ENCODE data around the gene SPATA6. TPM values are rescaled to one million over a fixed set of nuclear protein-coding genes. Genes with fewer than 3 reads are reported as not detected.

SPATA6 gene
- total and polyA plus RNA-seq, 2 of the 13 experiments (the other 11 are each of a cell fraction or from before 2014, with no cell fraction given) = 0.81 to 3.3 TPM

DNA sequence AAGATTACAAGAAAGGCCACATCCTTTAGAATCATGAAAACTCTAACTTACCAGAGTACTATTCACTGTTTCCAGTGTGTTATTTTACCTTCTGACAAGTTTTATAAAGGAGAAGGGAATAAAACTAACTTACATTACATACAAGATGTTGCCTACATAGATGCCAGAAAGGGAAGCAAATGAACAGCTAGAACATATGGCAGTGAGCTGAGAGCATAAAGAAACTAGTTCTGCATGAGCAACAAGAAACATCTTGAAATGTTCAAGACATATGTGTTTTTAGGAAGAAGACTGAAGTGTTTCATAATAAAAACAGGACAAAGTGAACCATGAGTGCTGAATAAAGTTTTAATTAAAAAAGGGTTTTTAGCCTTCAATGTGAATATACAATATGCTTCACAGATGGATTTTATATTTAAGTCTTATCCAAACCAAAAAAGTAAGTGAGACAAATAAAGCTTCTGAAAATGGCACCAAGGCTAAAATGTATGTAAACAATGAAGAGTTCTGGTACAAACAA is 210.1 kb downstream of the SPATA6 start:
- Histone ChIP-seq H3K27ac (ENCODE audit: extremely low read length, insufficient read depth, low read length) (no peak overlapping the region), H4K20me1 (ENCODE audit: insufficient read depth, low read length) (no peaks in the 10 kb centered on the region), H3K79me2 (ENCODE audit: insufficient read depth, low read length) (no peaks in the 10 kb centered on the region), H3K9me3 (ENCODE audit: low read length) (no peaks in the 10 kb centered on the region), H3K36me3 (replicated peaks in 1 of 2; ENCODE audit: control insufficient read depth in 1 of 2, insufficient read depth in 2 of 2, low read length in 2 of 2) (no peaks in the 10 kb centered on the region), H2AFZ (ENCODE audit: low read length) (no peak overlapping the region), H3K27me3 (ENCODE audit: control insufficient read depth in 1 of 2, insufficient read depth in 2 of 2, low read length in 2 of 2) (no peaks in the 10 kb centered on the region), H3K4me2 (ENCODE audit: low read depth, low read length) (no peak overlapping the region), H3K4me3 (replicated peaks in 1 of 3; ENCODE audit: insufficient read depth in 1 of 3, low read depth in 2 of 3, low read length in 3 of 3) (no peak overlapping the region), H3K9ac (ENCODE audit: insufficient read depth, low read depth, low read length) (no peak overlapping the region), H3K4me1 (ENCODE audit: insufficient read depth, low read length) (no peaks in the 10 kb centered on the region)
- in situ Hi-C loops (cut with HindIII; ENCODE audit: extremely low pct_ligation_motif_present, low pct_unique_long_range_greater_than_20kb) = no loop called here
- BruUV-seq (replicated peaks) = no TSS peak
- ChIA-PET POLR2A (no interaction called here), CTCF (ENCODE audit: low intra/inter-chr PET ratio, low total read pairs) (no interaction called here)
- FAIRE-seq (no peak), ATAC-seq (no peak), DNase-seq (ENCODE audit: low spot score) (no peak)
- intact Hi-C loops (cut with micrococcal nuclease; ENCODE audit: unreplicated experiment) = no loop called here
- TF ChIP-seq SIN3A (IDR thresholded peaks at IDR 0.05; ENCODE audit: borderline replicate concordance, low read depth, low read length) = no peak
- no peak for TF ChIP-seq RFX5 (IDR thresholded peaks at IDR 0.05; ENCODE audit: low read depth, low read length)
- no peak for TF ChIP-seq ZC3H4 (CRISPR knock-in tag; IDR thresholded peaks at IDR 0.05; ENCODE audit: borderline replicate concordance)
- no peak for TF ChIP-seq AGO2 (optimal IDR thresholded peaks at IDR 0.05; ENCODE audit: low read depth, low read length)
- no peak for TF ChIP-seq SALL2 (CRISPR knock-in tag; IDR thresholded peaks at IDR 0.05)
- no peak for TF ChIP-seq RAD51 (IDR thresholded peaks at IDR 0.05; ENCODE audit: borderline replicate concordance)
- no peak for TF ChIP-seq FLYWCH1 (CRISPR knock-in tag; IDR thresholded peaks at IDR 0.05)
- TF ChIP-seq, protein P1, sequence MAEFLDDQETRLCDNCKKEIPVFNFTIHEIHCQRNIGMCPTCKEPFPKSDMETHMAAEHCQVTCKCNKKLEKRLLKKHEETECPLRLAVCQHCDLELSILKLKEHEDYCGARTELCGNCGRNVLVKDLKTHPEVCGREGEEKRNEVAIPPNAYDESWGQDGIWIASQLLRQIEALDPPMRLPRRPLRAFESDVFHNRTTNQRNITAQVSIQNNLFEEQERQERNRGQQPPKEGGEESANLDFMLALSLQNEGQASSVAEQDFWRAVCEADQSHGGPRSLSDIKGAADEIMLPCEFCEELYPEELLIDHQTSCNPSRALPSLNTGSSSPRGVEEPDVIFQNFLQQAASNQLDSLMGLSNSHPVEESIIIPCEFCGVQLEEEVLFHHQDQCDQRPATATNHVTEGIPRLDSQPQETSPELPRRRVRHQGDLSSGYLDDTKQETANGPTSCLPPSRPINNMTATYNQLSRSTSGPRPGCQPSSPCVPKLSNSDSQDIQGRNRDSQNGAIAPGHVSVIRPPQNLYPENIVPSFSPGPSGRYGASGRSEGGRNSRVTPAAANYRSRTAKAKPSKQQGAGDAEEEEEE (CRISPR knock-in tag; IDR thresholded peaks at IDR 0.05; ENCODE audit: borderline replicate concordance) = no peak
- TF ChIP-seq, protein P2, sequence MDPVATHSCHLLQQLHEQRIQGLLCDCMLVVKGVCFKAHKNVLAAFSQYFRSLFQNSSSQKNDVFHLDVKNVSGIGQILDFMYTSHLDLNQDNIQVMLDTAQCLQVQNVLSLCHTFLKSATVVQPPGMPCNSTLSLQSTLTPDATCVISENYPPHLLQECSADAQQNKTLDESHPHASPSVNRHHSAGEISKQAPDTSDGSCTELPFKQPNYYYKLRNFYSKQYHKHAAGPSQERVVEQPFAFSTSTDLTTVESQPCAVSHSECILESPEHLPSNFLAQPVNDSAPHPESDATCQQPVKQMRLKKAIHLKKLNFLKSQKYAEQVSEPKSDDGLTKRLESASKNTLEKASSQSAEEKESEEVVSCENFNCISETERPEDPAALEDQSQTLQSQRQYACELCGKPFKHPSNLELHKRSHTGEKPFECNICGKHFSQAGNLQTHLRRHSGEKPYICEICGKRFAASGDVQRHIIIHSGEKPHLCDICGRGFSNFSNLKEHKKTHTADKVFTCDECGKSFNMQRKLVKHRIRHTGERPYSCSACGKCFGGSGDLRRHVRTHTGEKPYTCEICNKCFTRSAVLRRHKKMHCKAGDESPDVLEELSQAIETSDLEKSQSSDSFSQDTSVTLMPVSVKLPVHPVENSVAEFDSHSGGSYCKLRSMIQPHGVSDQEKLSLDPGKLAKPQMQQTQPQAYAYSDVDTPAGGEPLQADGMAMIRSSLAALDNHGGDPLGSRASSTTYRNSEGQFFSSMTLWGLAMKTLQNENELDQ (CRISPR knock-in tag; IDR thresholded peaks at IDR 0.05; ENCODE audit: borderline replicate concordance) = no peak
- TF ChIP-seq HDAC1 (CRISPR knock-in tag; IDR thresholded peaks at IDR 0.05) = no peak
- no peak for TF ChIP-seq NKX3-1 (CRISPR knock-in tag; IDR thresholded peaks at IDR 0.05)
- no peak for TF ChIP-seq ZFP62 (CRISPR knock-in tag; IDR thresholded peaks at IDR 0.05)
- no peak for TF ChIP-seq RXRA (CRISPR knock-in tag; IDR thresholded peaks at IDR 0.05)
- no peak for TF ChIP-seq REPIN1 (CRISPR knock-in tag; IDR thresholded peaks at IDR 0.05; ENCODE audit: borderline replicate concordance, low read depth)
- TF ChIP-seq, protein P3, sequence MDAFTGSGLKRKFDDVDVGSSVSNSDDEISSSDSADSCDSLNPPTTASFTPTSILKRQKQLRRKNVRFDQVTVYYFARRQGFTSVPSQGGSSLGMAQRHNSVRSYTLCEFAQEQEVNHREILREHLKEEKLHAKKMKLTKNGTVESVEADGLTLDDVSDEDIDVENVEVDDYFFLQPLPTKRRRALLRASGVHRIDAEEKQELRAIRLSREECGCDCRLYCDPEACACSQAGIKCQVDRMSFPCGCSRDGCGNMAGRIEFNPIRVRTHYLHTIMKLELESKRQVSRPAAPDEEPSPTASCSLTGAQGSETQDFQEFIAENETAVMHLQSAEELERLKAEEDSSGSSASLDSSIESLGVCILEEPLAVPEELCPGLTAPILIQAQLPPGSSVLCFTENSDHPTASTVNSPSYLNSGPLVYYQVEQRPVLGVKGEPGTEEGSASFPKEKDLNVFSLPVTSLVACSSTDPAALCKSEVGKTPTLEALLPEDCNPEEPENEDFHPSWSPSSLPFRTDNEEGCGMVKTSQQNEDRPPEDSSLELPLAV (CRISPR knock-in tag; conservative IDR thresholded peaks at IDR 0.05; ENCODE audit: low read depth) = no peak
- TF ChIP-seq, protein P4, sequence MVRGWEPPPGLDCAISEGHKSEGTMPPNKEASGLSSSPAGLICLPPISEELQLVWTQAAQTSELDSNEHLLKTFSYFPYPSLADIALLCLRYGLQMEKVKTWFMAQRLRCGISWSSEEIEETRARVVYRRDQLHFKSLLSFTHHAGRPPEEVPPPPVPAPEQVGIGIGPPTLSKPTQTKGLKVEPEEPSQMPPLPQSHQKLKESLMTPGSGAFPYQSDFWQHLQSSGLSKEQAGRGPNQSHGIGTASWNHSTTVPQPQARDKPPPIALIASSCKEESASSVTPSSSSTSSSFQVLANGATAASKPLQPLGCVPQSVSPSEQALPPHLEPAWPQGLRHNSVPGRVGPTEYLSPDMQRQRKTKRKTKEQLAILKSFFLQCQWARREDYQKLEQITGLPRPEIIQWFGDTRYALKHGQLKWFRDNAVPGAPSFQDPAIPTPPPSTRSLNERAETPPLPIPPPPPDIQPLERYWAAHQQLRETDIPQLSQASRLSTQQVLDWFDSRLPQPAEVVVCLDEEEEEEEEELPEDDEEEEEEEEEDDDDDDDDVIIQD (CRISPR knock-in tag; IDR thresholded peaks at IDR 0.05; ENCODE audit: low read depth) = no peak
- TF ChIP-seq KLF13 (CRISPR knock-in tag; IDR thresholded peaks at IDR 0.05) = no peak
- TF ChIP-seq ZNF878 (CRISPR knock-in tag; IDR thresholded peaks at IDR 0.05) = no peak
- no peak for TF ChIP-seq ZNF891 (CRISPR knock-in tag; IDR thresholded peaks at IDR 0.05)
- no peak for TF ChIP-seq FOSL2 (CRISPR knock-in tag; IDR thresholded peaks at IDR 0.05)

Data from HepG2 (cell line).